HepG2 (cell line): ENCODE data around the gene GLS2. TPM values are rescaled to one million over a fixed set of nuclear protein-coding genes. Genes with fewer than 3 reads are reported as not detected.
A peak's percentile ranks its signal among the peaks of the same experiment; 100 is the strongest.

ENCODE experiments used
- ATAC-seq: fragments of 200-7000 bp; cut with Tn5 transposase; 3 replicates; pipeline ENCODE4 v1.9.1; 2020; ENCODE audit warnings: mild to moderate bottlenecking, moderate library complexity
- BruUV-seq: library from RNA; stranded (reverse); fragments of 400-500 nt; replicated peaks from 2 replicates; lab custom pipeline; 2021; lab: Mats Ljungman, UMichigan
- CTCF ChIA-PET: fragments of 300-600 bp; formaldehyde crosslinking; extraction: SDS; loops from one replicate; lab custom pipeline; 2021; ENCODE audit warnings: low total read pairs, inconsistent platforms, low intra/inter-chr PET ratio; lab: Yijun Ruan, JAX
- POLR2A ChIA-PET: fragments of 350-600 bp; sonication (Branson Sonifier 250); formaldehyde crosslinking; loops from one replicate; lab custom pipeline; 2020; ENCODE audit warnings: antibody characterized with exemption, inconsistent platforms; lab: Yijun Ruan, JAX
- DNase-seq: peaks from one replicate; pipeline ENCODE4 v3.0.0-alpha.2; 2015; ENCODE audit warnings: low spot score
- FAIRE-seq: peaks from 3 replicates; lab custom pipeline; 2011; peaks lifted over from hg19 to GRCh38; lab: Jason Lieb, UNC
- H2AFZ ChIP-seq: one replicate; pipeline ENCODE4 v1.6.1; 2011; ENCODE audit warnings: low read length, inconsistent platforms
- H3K27ac ChIP-seq: fragments of 300-600 bp; 3 replicates; pipeline ENCODE4 v1.8.0; 2011; ENCODE audit warnings: mixed run types, mild to moderate bottlenecking, mixed read lengths, low read length, inconsistent platforms; ENCODE audit not compliant: insufficient read depth; ENCODE audit errors: extremely low read length
- H3K27me3 ChIP-seq, 2 experiments: fragments of 200-600 bp in 1 of 2; 2 replicates in 1 of 2; 3 replicates in 1 of 2; pipeline versions ENCODE4 v1.6.0 to v1.8.0; 2011; ENCODE audit warnings: low read length in 2 of 2, mild to moderate bottlenecking in 2 of 2, moderate library complexity in 2 of 2, inconsistent platforms in 1 of 2; ENCODE audit not compliant: insufficient read depth in 2 of 2, control insufficient read depth in 1 of 2
- H3K36me3 ChIP-seq, 2 experiments: fragments of 200-600 bp in 1 of 2; replicated peaks in 1 of 2; 2 replicates in 1 of 2; 3 replicates in 1 of 2; pipeline versions ENCODE4 v1.5.1 to v1.8.0; 2011; ENCODE audit warnings: low read length in 2 of 2, inconsistent platforms in 1 of 2; ENCODE audit not compliant: insufficient read depth in 2 of 2, control insufficient read depth in 1 of 2
- H3K4me1 ChIP-seq: 2 replicates; pipeline ENCODE4 v1.5.1; 2012; ENCODE audit warnings: low read length, inconsistent platforms; ENCODE audit not compliant: insufficient read depth
- H3K4me2 ChIP-seq: 2 replicates; pipeline ENCODE4 v1.6.0; 2011; ENCODE audit warnings: low read depth, low read length, inconsistent platforms
- H3K4me3 ChIP-seq, 3 experiments: fragments of 200-600 bp in 1 of 3; sonication (generic), shearing (Covaris generic) in 1 of 3; replicated peaks in 1 of 3; 2 replicates each; pipeline ENCODE4 v1.5.1; 2011 to 2016; ENCODE audit warnings: low read length in 3 of 3, inconsistent platforms in 2 of 3, low read depth in 2 of 3, mild to moderate bottlenecking in 2 of 3, control low read depth in 1 of 3, mixed read lengths in 1 of 3; ENCODE audit not compliant: insufficient read depth in 1 of 3
- H3K79me2 ChIP-seq: one replicate; pipeline ENCODE4 v1.6.1; 2011; ENCODE audit warnings: low read length, inconsistent platforms; ENCODE audit not compliant: insufficient read depth
- H3K9ac ChIP-seq: 2 replicates; pipeline ENCODE4 v1.6.0; 2011; ENCODE audit warnings: mild to moderate bottlenecking, low read depth, low read length, inconsistent platforms; ENCODE audit not compliant: insufficient read depth
- H3K9me3 ChIP-seq: 2 replicates; pipeline ENCODE4 v1.5.1; 2012; ENCODE audit warnings: mild to moderate bottlenecking, low read length
- H4K20me1 ChIP-seq: 2 replicates; pipeline ENCODE4 v1.6.0; 2011; ENCODE audit warnings: inconsistent platforms, mild to moderate bottlenecking, low read length, moderate library complexity; ENCODE audit not compliant: insufficient read depth
- AHR ChIP-seq: IDR thresholded peaks from 2 replicates; pipeline ENCODE4 v1.6.1; 2018; ENCODE audit warnings: missing genetic modification reagents, missing compliant biosample characterization
- ATF7 ChIP-seq, 2 experiments: fragments of 450-650 bp in 1 of 2; sonication (generic) in 1 of 2; formaldehyde crosslinking in 1 of 2; IDR thresholded peaks; 2 replicates each; pipeline versions ENCODE4 v1.4.0 to v1.6.1; 2016 to 2020; ENCODE audit warnings: antibody characterized with exemption in 1 of 2, mild to moderate bottlenecking in 1 of 2, missing genetic modification reagents in 1 of 2
- ETV5 ChIP-seq: IDR thresholded peaks from 2 replicates; pipeline ENCODE4 v1.6.1; 2018; ENCODE audit warnings: missing biosample characterization, missing genetic modification reagents, inconsistent platforms, borderline replicate concordance
- KLF11 ChIP-seq: IDR thresholded peaks from 2 replicates; pipeline ENCODE4 v1.6.1; 2016; ENCODE audit warnings: missing compliant biosample characterization
- LCORL ChIP-seq, 2 experiments: fragments of 450-650 bp in 1 of 2; sonication (generic) in 1 of 2; formaldehyde crosslinking in 1 of 2; IDR thresholded peaks; 2 replicates each; pipeline versions ENCODE4 v1.5.0 to v1.6.1; 2017 to 2020; ENCODE audit warnings: antibody characterized with exemption in 1 of 2, missing genetic modification reagents in 1 of 2
- TCF12 ChIP-seq, 2 experiments: fragments of 450-650 bp in 1 of 2; sonication (generic) in 1 of 2; formaldehyde crosslinking in 1 of 2; IDR thresholded peaks; 2 replicates each; pipeline versions ENCODE4 v1.6.1 to v1.8.0; 2017 to 2022; ENCODE audit warnings: antibody characterized with exemption in 1 of 2, mild to moderate bottlenecking in 1 of 2, missing genetic modification reagents in 1 of 2, moderate library complexity in 1 of 2
- ZBTB42 ChIP-seq: sonication (generic); formaldehyde crosslinking; IDR thresholded peaks from 2 replicates; pipeline ENCODE4 v1.5.0; 2020; ENCODE audit warnings: mild to moderate bottlenecking, missing genetic modification reagents
- ZFP82 ChIP-seq: sonication (generic); formaldehyde crosslinking; IDR thresholded peaks from 2 replicates; pipeline ENCODE4 v1.5.1; 2020; ENCODE audit warnings: mild to moderate bottlenecking, missing genetic modification reagents, borderline replicate concordance
- WGBS: methylation state at CpG from one replicate; pipeline ENCODE4 v1.1.6; 2017; ENCODE audit warnings: low lambda C conversion rate; 5-methylcytosine and 5-hydroxymethylcytosine counted together
- in situ Hi-C: cut with HindIII; loops from 2 replicates; pipeline ENCODE4 v1.10.0; 2017; ENCODE audit warnings: low pct_unique_long_range_greater_than_20kb; ENCODE audit not compliant: extremely low pct_ligation_motif_present
- intact Hi-C: fragments of 100-400 bp; cut with micrococcal nuclease; formaldehyde crosslinking; loops from one replicate; pipeline ENCODE4 v1.10.0; 2022; ENCODE audit not compliant: unreplicated experiment
- polyA plus RNA-seq, 8 experiments: library from polyadenylated mRNA; depleted of rRNA in 3 of 8; stranded (reverse) in 7 of 8; unstranded in 1 of 8; fragments of >200 nt; fragmentation: Illumina TruSeq in 4 of 8; extraction: Trizol in 4 of 8; gene quantifications; 2 replicates each; pipeline versions ENCODE4 v1.2.1 to v1.2.3, GENCODE V29; 2011 to 2016; ENCODE audit warnings: low read depth in 4 of 8, missing spikeins in 1 of 8, mixed read lengths in 1 of 8; ENCODE audit not compliant: insufficient read depth in 1 of 8
- total RNA-seq, 5 experiments: library from RNA; depleted of rRNA; stranded (reverse); fragments of >200 nt; fragmentation: Illumina TruSeq; extraction: Trizol; gene quantifications; 2 replicates each; pipeline ENCODE4 v1.2.3, GENCODE V29; 2016; ENCODE audit warnings: low read depth in 1 of 5

The GLS2 gene
- total and polyA plus RNA-seq, 2 of the 13 experiments (the other 11 are each of a cell fraction or from before 2014, with no cell fraction given), result 8.6 to 12.2 TPM

- no peak for TF ChIP-seq ETV5
- TF ChIP-seq, all 625 proteins: peak for 0
Observed at GRCh38 chr12:56520048-56520447, 32.1 kb upstream of the GLS2 start (continued).

GRCh38 chr12:56518570-56518969 is 30.6 kb upstream of the GLS2 start:
- TF ChIP-seq ZFP82 (CRISPR knock-in tag) (no peak), TCF12 (IDR thresholded peaks at IDR 0.05) (no peak), TCF12 (CRISPR knock-in tag; IDR thresholded peaks at IDR 0.05) (no peak), LCORL (IDR thresholded peaks at IDR 0.05) (no peak), LCORL (CRISPR knock-in tag; IDR thresholded peaks at IDR 0.05) (no peak), ZBTB42 (no peak), KLF11 (CRISPR knock-in tag) (no peak), AHR (no peak), ATF7 (IDR thresholded peaks at IDR 0.05) (no peak), ATF7 (CRISPR knock-in tag; IDR thresholded peaks at IDR 0.05) (no peak)
- H3K79me2 ChIP-seq, result no peaks in the 10 kb centered on the region
- no peaks in the 10 kb centered on the region for H3K36me3 ChIP-seq
- no peak overlapping the region for H2AFZ ChIP-seq
- H3K9me3 ChIP-seq, result no peaks in the 10 kb centered on the region
- intact Hi-C loops (no loop called here), in situ Hi-C loops (loop anchor here (10.0 kb wide), 1 partner anchor 56 kb away; no protein-coding TSS in a partner anchor)
- POLR2A ChIA-PET, result interaction anchor here (0.6 kb wide), 1 partner anchor 112 kb away, joined by 3 read pairs; no protein-coding TSS in a partner anchor
- H3K4me3 ChIP-seq, result no peak overlapping the region
- BruUV-seq, result no TSS peak
- no peaks in the 10 kb centered on the region for H4K20me1 ChIP-seq
- H3K4me1 ChIP-seq, result peaks cover 31% of the 10 kb centered on the region
- CTCF ChIA-PET, result no interaction called here
- no peak for ATAC-seq
- H3K27ac ChIP-seq, result no peak overlapping the region
- no peak overlapping the region for H3K9ac ChIP-seq
- no peaks in the 10 kb centered on the region; a peak in 1 of 5 replicates for H3K27me3 ChIP-seq
- DNase-seq, result peak; percentile 38
- WGBS, result 3% methylated on average over 2 of the region's 2 CpGs
- no peak for FAIRE-seq
- H3K4me2 ChIP-seq, result no peak overlapping the region
